ENCODE results near the gene SLC10A3.
A peak's percentile ranks its signal among the peaks of the same experiment; 100 is the strongest.

The SLC10A3 gene

DNA sequence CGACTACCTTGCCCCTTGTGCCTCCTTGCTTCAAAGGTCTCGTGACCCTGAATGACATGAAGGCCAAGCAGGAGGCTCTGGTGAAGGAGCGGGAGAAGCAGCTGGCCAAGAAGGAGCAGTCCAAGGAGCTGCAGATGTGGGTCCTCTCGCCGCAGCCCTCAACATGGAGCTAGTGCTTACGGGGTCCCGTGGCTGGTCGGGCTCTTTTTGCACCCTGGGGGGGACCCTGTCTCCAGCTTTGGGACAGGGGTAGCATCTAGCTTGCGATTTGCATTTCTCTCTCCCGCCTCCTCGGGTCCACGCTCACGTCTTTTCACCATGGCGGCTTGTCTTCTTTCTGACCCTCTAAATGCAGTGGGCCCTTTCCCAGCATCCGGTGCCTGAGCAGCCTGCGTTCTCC lies 44.7 kb downstream of the SLC10A3 start:
- no peak for TF ChIP-seq CTCF (conservative IDR thresholded peaks at IDR 0.05; ENCODE audit: low read depth)
- ChIA-PET POLR2A (ENCODE audit: low non-redundant PET) (no interaction called here), CTCF (interaction anchor here (0.7 kb wide), 1 partner anchor 43 kb away, joined by 4 read pairs; no protein-coding TSS in a partner anchor)
- peak overlapping the region; percentile 85; the same call in 1 of the 2 replicates for H3K27ac ChIP-seq
- DNase-seq (ENCODE audit: low spot score) = no peak

DNA sequence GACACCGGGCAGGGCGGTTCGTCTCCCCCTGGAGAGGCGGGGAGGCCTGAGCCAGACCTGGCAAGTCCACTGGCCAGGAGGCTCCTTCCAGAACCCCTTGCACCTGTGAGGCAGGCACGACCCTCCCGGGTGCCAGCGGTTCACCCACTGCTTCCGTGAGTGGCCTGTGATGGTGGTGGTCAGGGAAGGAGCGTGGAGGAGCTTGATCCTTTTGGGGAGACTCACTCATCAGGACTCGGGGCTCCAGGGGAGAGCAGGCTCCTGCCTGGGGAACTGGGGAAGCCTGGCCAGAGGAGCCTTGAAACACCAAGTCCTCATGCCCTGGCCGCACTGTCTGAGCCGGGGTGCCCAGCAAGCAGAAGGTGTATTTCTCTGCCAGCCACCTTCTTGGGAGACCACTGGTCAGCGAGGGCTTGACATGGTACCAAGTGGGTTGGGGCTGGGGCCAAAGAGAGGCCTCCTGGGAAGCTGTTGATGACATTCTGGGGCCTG lies 45.6 kb downstream of the SLC10A3 start:
- ChIA-PET POLR2A (ENCODE audit: low non-redundant PET) (no interaction called here), CTCF (interaction anchor here (0.6 kb wide), 1 partner anchor 417 kb away, joined by 4 read pairs; no protein-coding TSS in a partner anchor)
- TF ChIP-seq CTCF (conservative IDR thresholded peaks at IDR 0.05; ENCODE audit: low read depth) = no peak
- H3K27ac ChIP-seq = peak overlapping the region; percentile 85
- no peak for DNase-seq (ENCODE audit: low spot score)

DNA sequence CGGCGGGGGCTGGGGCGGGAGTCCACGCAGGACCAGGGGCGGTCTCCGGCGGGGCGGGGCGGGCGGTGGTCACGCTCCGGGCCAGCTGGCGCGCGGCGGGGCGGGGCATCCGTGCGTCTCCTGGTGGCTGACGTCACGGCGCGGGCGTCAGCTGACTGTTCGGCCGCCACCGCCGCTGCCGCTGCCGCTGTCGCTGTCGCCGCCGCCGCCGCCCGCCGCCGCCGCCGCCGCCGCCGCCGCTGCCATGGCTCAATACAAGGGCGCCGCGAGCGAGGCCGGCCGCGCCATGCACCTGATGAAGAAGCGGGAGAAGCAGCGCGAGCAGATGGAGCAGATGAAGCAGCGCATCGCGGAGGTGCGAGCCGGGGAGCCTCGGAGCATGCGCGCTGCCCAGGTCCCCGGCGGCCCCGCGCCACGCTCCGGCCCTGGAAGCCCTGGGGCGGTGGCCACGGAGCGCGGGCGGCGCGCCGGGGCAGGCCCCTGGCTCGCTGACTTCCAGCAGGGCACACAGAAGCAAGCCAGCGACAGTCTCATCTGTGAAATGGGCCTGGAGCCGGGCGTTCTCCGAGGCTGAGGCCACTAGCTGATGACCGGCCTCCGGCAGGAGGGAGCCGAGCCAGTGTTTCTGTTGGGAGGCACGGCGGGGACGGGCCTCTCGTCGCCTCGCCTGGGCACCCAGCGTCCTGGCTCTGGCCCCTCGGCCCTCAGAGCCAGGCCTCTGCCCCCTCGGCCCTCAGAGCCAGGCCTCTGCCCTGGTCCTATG lies 46.3 kb downstream of the SLC10A3 start, which contains the start of gene FAM50A:
Gene FAM50A, plus strand, starts transcription at position 150 of the 763 bp plus-strand sequence. Its CDS starts 95 bp downstream, at position 245.
- TF ChIP-seq CTCF (conservative IDR thresholded peaks at IDR 0.05; ENCODE audit: low read depth) = no peak
- ChIA-PET CTCF (no interaction called here), POLR2A (ENCODE audit: low non-redundant PET) (no interaction called here)
- H3K27ac ChIP-seq = peak within 1 kb of the TSS; percentile 85
- DNase-seq (ENCODE audit: low spot score) = no peak

GRCh38 chrX:154443479-154443910 lies 46.9 kb downstream of the SLC10A3 start:
- POLR2A ChIA-PET (ENCODE audit: low non-redundant PET) = no interaction called here
- H3K27ac ChIP-seq = peak overlapping the region; percentile 85
- TF ChIP-seq CTCF (conservative IDR thresholded peaks at IDR 0.05; ENCODE audit: low read depth) = no peak
- no peak for DNase-seq (ENCODE audit: low spot score)
- CTCF ChIA-PET = interaction anchor here (0.7 kb wide), 1 partner anchor 92 kb away, joined by 6 read pairs; no protein-coding TSS in a partner anchor

GRCh38 chrX:154441984-154442707 lies 48.3 kb downstream of the SLC10A3 start:
- TF ChIP-seq CTCF (conservative IDR thresholded peaks at IDR 0.05; ENCODE audit: low read depth) = no peak
- ChIA-PET POLR2A (ENCODE audit: low non-redundant PET) (interaction anchor here (0.6 to 0.7 kb wide), 2 partner anchors 42 to 46 kb away, joined by 3 read pairs; no protein-coding TSS in a partner anchor), CTCF (no interaction called here)
- peak overlapping the region; percentile 85 for H3K27ac ChIP-seq
- peak; percentile 72 for DNase-seq (ENCODE audit: low spot score)

- H3K27ac ChIP-seq = peak overlapping the region; percentile 85
- CTCF ChIA-PET = no interaction called here
- DNase-seq (ENCODE audit: low spot score) = no peak
- POLR2A ChIA-PET (ENCODE audit: low non-redundant PET) = interaction anchor here (0.6 to 0.7 kb wide), 2 partner anchors 42 to 45 kb away, joined by 3 read pairs; no protein-coding TSS in a partner anchor
- no peak for TF ChIP-seq CTCF (conservative IDR thresholded peaks at IDR 0.05; ENCODE audit: low read depth)
Observed at GRCh38 chrX:154441564-154441963, 48.9 kb downstream of the SLC10A3 start.
